ENCODE results near the gene RGL1. TPM values are rescaled to one million over a fixed set of nuclear protein-coding genes. Genes with fewer than 3 reads are reported as not detected.

Gene RGL1
- total and polyA plus RNA-seq, 7 donors = 8.3 to 42.1 (median 23.8) TPM

DNA sequence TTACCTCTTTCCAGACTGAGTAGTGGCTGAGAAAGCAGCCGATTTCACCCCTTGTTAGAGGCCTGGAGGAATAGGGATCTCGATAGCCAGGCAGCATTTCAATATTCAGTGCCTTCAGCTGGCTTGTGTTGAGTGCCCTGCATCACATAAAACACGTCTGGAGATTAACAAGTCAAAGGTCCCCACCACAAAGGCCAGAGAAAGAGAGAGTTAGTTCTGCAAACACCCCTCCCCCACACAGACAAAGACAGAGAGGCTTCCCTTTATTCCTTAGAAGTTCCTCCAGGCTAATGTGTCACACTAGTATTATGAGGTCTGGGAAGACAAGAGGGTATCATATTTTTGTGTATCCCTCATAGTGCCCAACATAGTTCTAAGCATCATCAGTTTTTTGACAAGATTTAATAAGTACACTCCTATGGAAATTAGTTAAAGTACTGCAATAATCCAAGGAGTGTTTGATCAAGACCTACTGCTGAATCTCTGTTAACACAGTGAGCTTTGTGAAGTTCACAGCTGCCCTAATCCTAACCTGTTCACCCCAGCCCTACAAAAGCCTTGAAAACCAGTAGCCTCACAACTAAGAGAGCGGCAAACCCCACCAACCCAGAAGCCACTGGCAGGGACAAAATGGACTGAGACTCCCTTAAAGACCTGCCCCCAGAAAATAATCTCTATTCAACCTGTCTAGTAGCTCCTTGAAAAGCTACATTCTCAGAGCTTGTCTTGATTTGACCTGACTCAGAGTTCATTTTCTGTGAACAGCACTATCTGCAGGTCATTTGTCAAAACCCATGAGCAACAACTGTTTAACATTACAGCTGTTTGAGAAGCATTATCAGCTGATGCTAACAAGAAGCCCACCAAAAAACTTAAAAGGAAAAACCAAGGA, 140.8 kb downstream of the RGL1 start:
- Histone ChIP-seq H3K9me3 (no peaks in the 10 kb centered on the region), H3K27me3 (no peaks in the 10 kb centered on the region), H3K4me3 (no peak overlapping the region), H3K36me3 (peaks cover 0 to 9% (median 0%) of the 10 kb centered on the region in 4 donors), H3K27ac (no peak overlapping the region), H3K4me1 (no peaks in the 10 kb centered on the region)
- intact Hi-C loops (cut with DNase I) = no loop called here
- WGBS, 2 donors = 60 to 71% methylated on average over 4 of the region's 4 CpGs
- TF ChIP-seq EP300 (IDR thresholded peaks at IDR 0.05) = no peak
- TF ChIP-seq POLR2AphosphoS5 (IDR thresholded peaks at IDR 0.05) = no peak
- no peak for TF ChIP-seq CTCF (IDR thresholded peaks at IDR 0.05)
- no peak for TF ChIP-seq POLR2A (IDR thresholded peaks at IDR 0.05)
- no peak for DNase-seq

GRCh38 chr1:183946320-183946613, 141.3 kb downstream of the RGL1 start:
- Histone ChIP-seq H3K27ac (no peak overlapping the region), H3K9me3 (no peaks in the 10 kb centered on the region), H3K4me1 (no peaks in the 10 kb centered on the region), H3K36me3 (peaks cover 0 to 11% (median 0%) of the 10 kb centered on the region in 4 donors), H3K4me3 (no peak overlapping the region), H3K27me3 (no peaks in the 10 kb centered on the region)
- DNase-seq = no peak
- intact Hi-C loops (cut with DNase I) = no loop called here
- 85 to 88% methylated on average over 1 of the region's 1 CpG for WGBS, 2 donors
- TF ChIP-seq EP300 (IDR thresholded peaks at IDR 0.05) = no peak
- no peak for TF ChIP-seq CTCF (IDR thresholded peaks at IDR 0.05)

DNA sequence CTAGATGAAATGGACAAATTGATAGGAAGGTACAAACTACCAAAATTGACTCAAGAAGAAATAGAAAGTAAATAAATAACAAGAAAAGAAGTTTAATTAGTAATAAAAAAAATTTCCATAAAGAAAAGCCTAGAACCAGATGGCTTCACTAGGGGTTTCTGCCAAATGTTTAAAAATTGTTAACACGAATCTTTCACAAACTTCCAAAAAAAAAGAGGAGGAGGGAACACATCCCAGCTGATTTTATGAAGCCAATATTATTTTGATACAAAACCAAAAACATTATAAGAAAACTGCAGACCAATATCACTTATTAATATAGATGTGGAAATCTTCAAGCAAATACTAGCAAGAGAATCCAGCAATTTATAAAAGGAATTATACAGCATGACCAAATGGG, 143.1 kb downstream of the RGL1 start:
- DNase-seq = no peak
- Histone ChIP-seq H3K4me3 (no peak overlapping the region), H3K27me3 (no peaks in the 10 kb centered on the region), H3K4me1 (peaks cover 0 to 10% (median 8%) of the 10 kb centered on the region in 4 donors), H3K27ac (no peak overlapping the region), H3K36me3 (peaks cover 0 to 11% (median 0%) of the 10 kb centered on the region in 4 donors), H3K9me3 (no peaks in the 10 kb centered on the region)
- TF ChIP-seq CTCF (IDR thresholded peaks at IDR 0.05) (no peak), POLR2A (IDR thresholded peaks at IDR 0.05) (no peak), EP300 (IDR thresholded peaks at IDR 0.05) (no peak), POLR2AphosphoS5 (IDR thresholded peaks at IDR 0.05) (no peak)
- WGBS, 2 donors = 68 to 83% methylated on average over 1 of the region's 1 CpG
- intact Hi-C loops (cut with DNase I) = no loop called here

DNA sequence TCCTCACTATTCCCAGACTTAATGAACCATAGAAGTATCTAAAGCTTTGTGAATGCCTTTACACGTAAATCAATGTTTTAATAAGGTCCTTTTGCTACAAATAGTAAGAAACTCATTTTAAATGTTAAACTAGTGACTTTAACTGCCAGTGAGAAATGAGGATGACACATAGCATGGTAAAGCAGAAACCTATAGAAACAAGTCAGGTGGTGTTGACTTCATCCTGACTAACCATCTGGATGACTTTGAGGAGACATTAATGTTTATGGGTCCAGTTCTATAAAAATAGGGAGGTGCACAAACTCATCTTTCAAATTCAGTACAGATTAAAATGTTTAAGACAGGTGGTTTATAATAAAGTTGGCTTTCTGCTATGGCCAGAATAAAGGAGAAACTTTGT, 147.2 kb downstream of the RGL1 start:
- intact Hi-C loops (cut with DNase I) = loop anchor here (5.0 kb wide), 1 partner anchor 85 kb away; the partner anchor contains the start of gene COLGALT2
- Histone ChIP-seq H3K27ac (peak overlapping the region in 3 of 4 donors; percentile 65 to 74 (median 72)), H3K4me1 (peaks cover 0 to 35% (median 19%) of the 10 kb centered on the region in 4 donors), H3K4me3 (no peak overlapping the region), H3K9me3 (no peaks in the 10 kb centered on the region), H3K36me3 (peaks cover 0 to 11% (median 0%) of the 10 kb centered on the region in 4 donors), H3K27me3 (no peaks in the 10 kb centered on the region)
- 92 to 97% methylated on average over 1 of the region's 1 CpG for WGBS, 2 donors
- TF ChIP-seq POLR2AphosphoS5 (IDR thresholded peaks at IDR 0.05) (no peak), POLR2A (IDR thresholded peaks at IDR 0.05) (no peak), EP300 (IDR thresholded peaks at IDR 0.05) (no peak), CTCF (IDR thresholded peaks at IDR 0.05) (no peak)
- DNase-seq = no peak

All from sigmoid colon (tissue), 7 donors.